Mucosa of descending colon (tissue), 3 donors: ENCODE measurements around the gene KLHDC7B. TPM values are rescaled to one million over a fixed set of nuclear protein-coding genes. Genes with fewer than 3 reads are reported as not detected.

ENCODE experiments used
- ATAC-seq: fragments of 200-7000 bp; cut with Tn5 transposase; one replicate; pipeline ENCODE4 v1.9.1; 2020; ENCODE audit warnings: mild to moderate bottlenecking, moderate library complexity
- DNase-seq, 3 donors: peaks; one replicate each; pipeline ENCODE4 v3.0.0-alpha.2; 2020
- H3K36me3 ChIP-seq: fragments of 200-600 bp; one replicate; pipeline ENCODE4 v1.8.0; 2021; ENCODE audit warnings: low read depth, mild to moderate bottlenecking
- H3K4me1 ChIP-seq: fragments of 200-600 bp; one replicate; pipeline ENCODE4 v1.8.0; 2021; ENCODE audit warnings: low read depth, mild to moderate bottlenecking
- H3K4me3 ChIP-seq: fragments of 200-600 bp; one replicate; pipeline ENCODE4 v1.8.0; 2021; ENCODE audit warnings: mild to moderate bottlenecking
- H3K9me3 ChIP-seq: fragments of 200-600 bp; one replicate; pipeline ENCODE4 v1.8.0; 2021; ENCODE audit warnings: mild to moderate bottlenecking
- CTCF ChIP-seq: fragments of 200-600 bp; IDR thresholded peaks from one replicate; pipeline ENCODE4 v1.8.0; 2022; ENCODE audit warnings: antibody characterized with exemption, mild to moderate bottlenecking
- intact Hi-C, 2 donors: fragments of 100-400 bp; cut with DNase I in 1 of 2; cut with micrococcal nuclease in 1 of 2; formaldehyde crosslinking; loops; one replicate each; pipeline versions ENCODE4 v1.11.0 to v1.11.1; 2022; cut with DNase I, micrococcal nuclease
- total RNA-seq, 3 donors: library from RNA; stranded (reverse); fragmentation: NEBNext Ultra II Directional in 2 of 3; extraction: Animal tissue kit (Norgen Biotek cat#: 25700) in 2 of 3; gene quantifications; one replicate each; pipeline versions ENCODE4 v1.2.1 to v1.2.4, GENCODE V29; 2021 to 2023
- donor health status: DM: no; HTN: no; CAD: no; lungs with moderate emphysema.
- donor health status: DM: no; HTN: no; CAD: no.
- donor health status: DM: no; HTN: yes; CAD: no.

Gene KLHDC7B
- total RNA-seq, 3 donors from 2014 or later: 0.55 to 1.7 TPM; not detected in 1

- Histone ChIP-seq H3K4me1 (peaks cover 7% of the 10 kb centered on the region), H3K9me3 (no peaks in the 10 kb centered on the region), H3K4me3 (no peak overlapping the region), H3K36me3 (no peaks in the 10 kb centered on the region)
- peak in 1 of 3 donors; percentile 35 for DNase-seq
- ATAC-seq: no peak
- intact Hi-C loops: no loop called here
- no peak for TF ChIP-seq CTCF
Measured at GRCh38 chr22:50546326-50547262, 895 bp downstream of the KLHDC7B start.

GRCh38 chr22:50547263-50547985 lies 1.7 kb downstream of the KLHDC7B start:
- Histone ChIP-seq H3K36me3 (no peaks in the 10 kb centered on the region), H3K4me1 (peaks cover 7% of the 10 kb centered on the region), H3K9me3 (no peaks in the 10 kb centered on the region), H3K4me3 (no peak overlapping the region)
- intact Hi-C loops: no loop called here
- ATAC-seq (no peak), DNase-seq (peak in 2 of 3 donors; percentile 28 to 57)
- no peak for TF ChIP-seq CTCF

- no peaks in the 10 kb centered on the region for H3K36me3 ChIP-seq
- no peaks in the 10 kb centered on the region for H3K9me3 ChIP-seq
- no peak for TF ChIP-seq CTCF
- H3K4me1 ChIP-seq: peaks cover 7% of the 10 kb centered on the region
- intact Hi-C loops: no loop called here
- ATAC-seq: peak; percentile 34
- H3K4me3 ChIP-seq: no peak overlapping the region
- peak in 2 of 3 donors; percentile 59 to 74 for DNase-seq
Measured at GRCh38 chr22:50548040-50548920, 2.6 kb downstream of the KLHDC7B start.

GRCh38 chr22:50548921-50549790 lies 3.5 kb downstream of the KLHDC7B start:
- TF ChIP-seq CTCF: no peak
- intact Hi-C loops: no loop called here
- Histone ChIP-seq H3K4me3 (no peak overlapping the region), H3K9me3 (no peaks in the 10 kb centered on the region), H3K36me3 (no peaks in the 10 kb centered on the region), H3K4me1 (peaks cover 7% of the 10 kb centered on the region)
- DNase-seq (peak in 2 of 3 donors; percentile 27 to 63), ATAC-seq (peak; percentile 4)
